K562 (cell line): Measurements from ENCODE around the gene CALM1. TPM values are rescaled to one million over a fixed set of nuclear protein-coding genes. Genes with fewer than 3 reads are reported as not detected.
A peak's percentile ranks its signal among the peaks of the same experiment; 100 is the strongest.

Source experiments
- ARNT ChIP-seq, 2 experiments: fragments of 450-650 bp; IDR thresholded peaks; 2 replicates each; pipeline ENCODE4 v1.6.1; 2016; ENCODE audit warnings: mild to moderate bottlenecking in 1 of 2
- E2F8 ChIP-seq: fragments of 450-650 bp; IDR thresholded peaks from 2 replicates; pipeline ENCODE4 v1.7.1; 2018; ENCODE audit warnings: mild to moderate bottlenecking, low read depth; ENCODE audit not compliant: partially characterized antibody
- ETV5 ChIP-seq: sonication (generic); formaldehyde crosslinking; IDR thresholded peaks from 2 replicates; pipeline ENCODE4 v1.4.0; 2020; ENCODE audit warnings: low read depth, mild to moderate bottlenecking, missing genetic modification reagents
- FOXA1 ChIP-seq: fragments of 450-650 bp; IDR thresholded peaks from 2 replicates; pipeline ENCODE4 v1.6.1; 2016; ENCODE audit warnings: mild to moderate bottlenecking, borderline replicate concordance
- HIVEP1 ChIP-seq: fragments of 250-450 bp; sonication (Bioruptor Pico); IDR thresholded peaks from 2 replicates; pipeline ENCODE4 v1.4.0; 2020; ENCODE audit warnings: mild to moderate bottlenecking
- KDM1A ChIP-seq, 2 experiments: fragments of 450-650 bp; IDR thresholded peaks; 2 replicates each; pipeline ENCODE4 v1.6.1; 2016; ENCODE audit warnings: mild to moderate bottlenecking in 2 of 2
- LARP7 ChIP-seq: fragments of 450-650 bp; IDR thresholded peaks from 2 replicates; pipeline ENCODE4 v1.6.1; 2016
- MAFG ChIP-seq: fragments of 450-650 bp; conservative IDR thresholded peaks from 2 replicates; pipeline ENCODE4 v1.6.1; 2016; ENCODE audit warnings: missing genetic modification characterization, missing compliant biosample characterization
- MEF2A ChIP-seq: IDR thresholded peaks from 2 replicates; pipeline ENCODE4 v1.6.1; 2011; ENCODE audit warnings: low read depth, mild to moderate bottlenecking, low read length, moderate library complexity; ENCODE audit not compliant: control insufficient read depth
- NFE2 ChIP-seq: IDR thresholded peaks from 2 replicates; pipeline ENCODE4 v1.6.1; 2014; ENCODE audit warnings: antibody characterized with exemption, low read depth
- PKNOX1 ChIP-seq: fragments of 450-650 bp; IDR thresholded peaks from 2 replicates; pipeline ENCODE4 v1.6.1; 2016
- POLR3G ChIP-seq: IDR thresholded peaks from 2 replicates; pipeline ENCODE4 v1.6.1; 2011; ENCODE audit not compliant: insufficient read length, insufficient replicate concordance; ENCODE audit errors: extremely low read depth
- PTTG1 ChIP-seq: fragments of 450-650 bp; IDR thresholded peaks from 2 replicates; pipeline ENCODE4 v1.6.1; 2016; ENCODE audit warnings: low read depth, mild to moderate bottlenecking, missing genetic modification characterization, missing compliant biosample characterization
- RCOR1 ChIP-seq, 2 experiments: IDR thresholded peaks; 2 replicates each; pipeline ENCODE4 v1.6.1; 2012; ENCODE audit warnings: low read depth in 2 of 2, low read length in 2 of 2, borderline replicate concordance in 1 of 2, improper control_type of control experiment in 1 of 2
- ZBTB17 ChIP-seq: fragments of 450-650 bp; formaldehyde crosslinking; IDR thresholded peaks from 2 replicates; pipeline ENCODE4 v1.4.0; 2020; ENCODE audit warnings: mild to moderate bottlenecking
- ZBTB8A ChIP-seq: fragments of 450-650 bp; IDR thresholded peaks from 2 replicates; pipeline ENCODE4 v1.6.1; 2018; ENCODE audit warnings: mild to moderate bottlenecking, moderate library complexity; ENCODE audit not compliant: partially characterized antibody
- ZNF263 ChIP-seq: sonication (generic); formaldehyde crosslinking; IDR thresholded peaks from 2 replicates; pipeline ENCODE4 v1.8.0; 2022; ENCODE audit warnings: mild to moderate bottlenecking, missing genetic modification reagents, borderline replicate concordance
- ZNF778 ChIP-seq: fragments of 450-650 bp; formaldehyde crosslinking; IDR thresholded peaks from 2 replicates; pipeline ENCODE4 v1.4.0; 2020; ENCODE audit warnings: mild to moderate bottlenecking, moderate library complexity
- polyA plus RNA-seq, 8 experiments: library from polyadenylated mRNA; depleted of rRNA in 4 of 8; stranded (reverse) in 5 of 8; unstranded in 3 of 8; fragments of >200 nt; fragmentation: Nextera tagmentation in 2 of 8; fragmentation: Illumina TruSeq in 1 of 8; extraction: Ambion mirVana in 2 of 8; extraction: Trizol in 1 of 8; gene quantifications; 2 replicates each; pipeline versions ENCODE4 v1.2.1 to v1.2.3, GENCODE V29; 2011 to 2014; ENCODE audit warnings: inconsistent platforms in 1 of 8, missing spikeins in 1 of 8
- total RNA-seq, 7 experiments: library from RNA; depleted of rRNA in 6 of 7; stranded (reverse); fragments of >200 nt in 6 of 7; fragmentation: Illumina TruSeq in 2 of 7; extraction: Trizol in 2 of 7; gene quantifications; 2 replicates each; pipeline versions ENCODE4 v1.2.1 to v1.2.3, GENCODE V29; 2011 to 2021; ENCODE audit warnings: low replicate concordance in 1 of 7
- TF ChIP-seq, protein P1 (sequence below), 3 experiments: fragments of 200-800 bp in 1 of 3; sonication (Bioruptor generic) in 1 of 3; sonication (generic) in 1 of 3; formaldehyde crosslinking in 1 of 3; IDR thresholded peaks; 2 replicates each; pipeline versions ENCODE4 v1.6.1 to v1.8.0; 2016 to 2022; ENCODE audit warnings: mild to moderate bottlenecking in 2 of 3, missing compliant biosample characterization in 2 of 3, missing genetic modification characterization in 2 of 3, missing genetic modification reagents in 1 of 3
- TF ChIP-seq, protein P2 (sequence below), 2 experiments: IDR thresholded peaks in 1 of 2; conservative IDR thresholded peaks in 1 of 2; 2 replicates each; pipeline ENCODE4 v1.6.1; 2016; ENCODE audit warnings: low read depth in 2 of 2, mild to moderate bottlenecking in 1 of 2, missing compliant biosample characterization in 1 of 2, missing genetic modification characterization in 1 of 2, moderate library complexity in 1 of 2

CALM1 gene
- total and polyA plus RNA-seq, 9 of the 15 experiments (the other 6 are each of a cell fraction or from before 2014, with no cell fraction given): 48.0 to 269 (median 158) TPM

DNA sequence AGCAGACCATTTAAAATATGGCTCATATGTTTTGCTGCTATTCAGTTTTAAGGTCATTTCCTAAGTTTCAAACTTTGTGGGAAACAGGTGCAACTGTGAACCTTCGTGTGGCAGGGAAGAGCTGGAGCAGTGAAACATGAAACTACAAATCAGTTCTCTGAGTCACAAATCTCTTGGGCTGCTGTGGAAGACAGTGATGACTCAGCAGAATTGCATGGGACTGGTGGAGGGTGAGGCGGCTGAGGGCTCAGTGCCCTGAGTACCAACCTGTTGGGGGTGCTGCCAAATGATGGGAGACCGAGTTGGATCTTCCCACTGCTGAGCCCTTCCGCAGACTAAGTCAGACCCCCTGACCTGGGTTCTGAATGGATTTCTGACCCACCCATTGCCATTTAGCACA is 8.4 kb upstream of the CALM1 start (continued):
- TF ChIP-seq, protein P1, sequence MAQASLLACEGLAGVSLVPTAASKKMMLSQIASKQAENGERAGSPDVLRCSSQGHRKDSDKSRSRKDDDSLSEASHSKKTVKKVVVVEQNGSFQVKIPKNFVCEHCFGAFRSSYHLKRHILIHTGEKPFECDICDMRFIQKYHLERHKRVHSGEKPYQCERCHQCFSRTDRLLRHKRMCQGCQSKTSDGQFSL (CRISPR knock-in tag; IDR thresholded peaks at IDR 0.05): no peak
- TF ChIP-seq, protein P1 (tag; IDR thresholded peaks at IDR 0.05): no peak
- TF ChIP-seq FOXA1 (no peak), NFE2 (peak; percentile 96), ZBTB8A (no peak), ETV5 (CRISPR knock-in tag) (no peak), ZNF778 (CRISPR knock-in tag) (no peak), HIVEP1 (CRISPR knock-in tag) (no peak), ZNF263 (CRISPR knock-in tag) (no peak), PTTG1 (no peak), PKNOX1 (peak; percentile 22; the same call in 1 of the 2 replicates), ARNT (IDR thresholded peaks at IDR 0.05) (no peak), LARP7 (no peak), MEF2A (no peak), KDM1A (IDR thresholded peaks at IDR 0.05) (peak; percentile 96 to 97), RCOR1 (IDR thresholded peaks at IDR 0.05; ENCODE audit: borderline replicate concordance in 1 of 2, low read depth in 2 of 2, low read length in 2 of 2) (peak; percentile 68 to 99; a peak in 3 of 4 replicates), E2F8 (no peak), MAFG (tag) (peak; percentile 99), ZBTB17 (CRISPR knock-in tag) (no peak), POLR3G (no peak)
- TF ChIP-seq, protein P2, sequence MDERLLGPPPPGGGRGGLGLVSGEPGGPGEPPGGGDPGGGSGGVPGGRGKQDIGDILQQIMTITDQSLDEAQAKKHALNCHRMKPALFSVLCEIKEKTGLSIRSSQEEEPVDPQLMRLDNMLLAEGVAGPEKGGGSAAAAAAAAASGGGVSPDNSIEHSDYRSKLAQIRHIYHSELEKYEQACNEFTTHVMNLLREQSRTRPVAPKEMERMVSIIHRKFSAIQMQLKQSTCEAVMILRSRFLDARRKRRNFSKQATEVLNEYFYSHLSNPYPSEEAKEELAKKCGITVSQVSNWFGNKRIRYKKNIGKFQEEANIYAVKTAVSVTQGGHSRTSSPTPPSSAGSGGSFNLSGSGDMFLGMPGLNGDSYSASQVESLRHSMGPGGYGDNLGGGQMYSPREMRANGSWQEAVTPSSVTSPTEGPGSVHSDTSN (CRISPR knock-in tag; IDR thresholded peaks at IDR 0.05; ENCODE audit: low read depth): no peak
- TF ChIP-seq, protein P2 (tag; conservative IDR thresholded peaks at IDR 0.05; ENCODE audit: low read depth): peak; percentile 71
